IPS-18c (cell line): Measurements from ENCODE around the gene NAA50.
A peak's percentile ranks its signal among the peaks of the same experiment; 100 is the strongest.

Source experiments
- H3K4me3 ChIP-seq: 2 replicates; pipeline ENCODE4 v1.7.0; 2013; ENCODE audit warnings: low read depth, mild to moderate bottlenecking, low read length, moderate library complexity; ENCODE audit not compliant: insufficient read depth
- H3K9me3 ChIP-seq: one replicate; pipeline ENCODE4 v1.6.1; 2013; ENCODE audit warnings: mild to moderate bottlenecking, low read length, moderate library complexity; ENCODE audit not compliant: control insufficient read depth, insufficient read depth

Gene NAA50

DNA sequence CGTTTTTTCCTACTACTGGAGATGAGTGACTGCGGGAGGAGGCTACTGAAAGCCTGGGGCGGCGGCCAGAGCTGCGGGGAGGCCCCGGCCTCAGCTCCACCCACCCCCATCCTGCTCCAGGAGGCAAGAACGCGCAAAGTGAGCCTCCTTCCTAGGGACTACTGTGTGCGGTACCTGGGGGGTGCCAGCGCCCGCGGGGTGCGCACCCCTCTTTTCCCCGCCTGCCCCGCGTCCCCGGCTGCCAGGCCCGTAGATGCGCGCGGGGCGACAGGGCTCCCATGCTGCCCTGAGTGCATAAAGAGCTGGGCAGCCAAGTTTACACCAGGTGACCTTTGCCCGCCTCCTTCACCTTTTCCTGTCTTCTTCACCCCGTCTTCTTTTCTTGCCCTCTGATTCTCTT is 47.1 kb downstream of the NAA50 start:
- no peaks in the 10 kb centered on the region for H3K9me3 ChIP-seq
- peak overlapping the region; percentile 34; the same call in 1 of the 2 replicates for H3K4me3 ChIP-seq

DNA sequence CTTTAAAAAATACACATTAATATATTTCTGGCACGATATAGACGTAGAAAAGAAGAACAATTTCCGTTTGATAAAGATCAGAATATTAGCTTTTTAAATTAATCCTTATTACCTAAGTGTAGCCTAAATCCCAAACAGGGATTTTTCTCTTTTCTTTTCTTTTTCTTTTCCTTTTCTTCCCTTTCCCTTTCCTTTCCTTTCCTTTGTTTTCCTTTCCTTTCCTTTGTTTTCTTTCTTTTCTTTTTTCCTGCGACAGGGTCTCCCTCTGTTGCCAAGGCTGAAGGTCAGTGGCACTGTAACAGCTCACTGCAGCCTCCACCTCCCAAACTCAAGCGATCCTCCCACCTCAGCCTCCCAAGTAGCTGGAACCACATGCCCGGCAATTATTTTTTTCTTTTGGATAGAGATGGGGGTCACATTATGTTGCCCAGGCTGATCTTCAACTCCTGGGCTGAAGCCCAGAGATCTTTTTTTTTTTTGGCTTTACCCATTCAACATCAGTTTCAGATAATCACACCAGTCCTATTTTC is 47.8 kb downstream of the NAA50 start:
- no peak overlapping the region; the same call in 1 of the 2 replicates for H3K4me3 ChIP-seq
- H3K9me3 ChIP-seq = no peaks in the 10 kb centered on the region

DNA sequence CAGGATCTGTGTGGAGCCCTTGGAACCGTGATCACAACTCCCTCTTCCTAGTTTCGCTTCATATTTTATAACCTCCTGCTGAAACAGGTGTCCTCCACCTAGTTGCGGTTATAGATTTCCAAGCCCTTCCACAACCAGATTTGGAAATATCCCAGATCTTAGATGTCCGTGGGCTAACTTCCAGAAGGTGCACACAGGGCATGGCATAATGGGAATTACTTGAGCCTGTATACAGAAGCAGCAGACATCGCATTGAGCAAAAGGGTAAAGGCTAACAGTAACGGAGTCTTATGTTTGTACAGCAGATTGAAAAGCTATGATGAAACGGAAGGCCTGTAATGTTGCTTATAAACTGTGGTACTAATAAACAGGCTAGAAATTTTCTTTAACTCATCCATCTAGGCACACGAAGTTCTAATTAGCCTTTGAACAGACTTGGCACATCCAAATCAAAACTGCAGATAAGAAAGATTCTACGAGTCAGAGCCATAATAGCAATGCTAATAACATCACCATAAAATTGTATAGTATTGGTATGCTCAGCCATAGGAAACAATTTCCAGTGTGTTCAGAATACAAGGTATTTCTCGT is 48.5 kb downstream of the NAA50 start:
- Histone ChIP-seq H3K9me3 (no peaks in the 10 kb centered on the region), H3K4me3 (peak overlapping the region; percentile 98)

DNA sequence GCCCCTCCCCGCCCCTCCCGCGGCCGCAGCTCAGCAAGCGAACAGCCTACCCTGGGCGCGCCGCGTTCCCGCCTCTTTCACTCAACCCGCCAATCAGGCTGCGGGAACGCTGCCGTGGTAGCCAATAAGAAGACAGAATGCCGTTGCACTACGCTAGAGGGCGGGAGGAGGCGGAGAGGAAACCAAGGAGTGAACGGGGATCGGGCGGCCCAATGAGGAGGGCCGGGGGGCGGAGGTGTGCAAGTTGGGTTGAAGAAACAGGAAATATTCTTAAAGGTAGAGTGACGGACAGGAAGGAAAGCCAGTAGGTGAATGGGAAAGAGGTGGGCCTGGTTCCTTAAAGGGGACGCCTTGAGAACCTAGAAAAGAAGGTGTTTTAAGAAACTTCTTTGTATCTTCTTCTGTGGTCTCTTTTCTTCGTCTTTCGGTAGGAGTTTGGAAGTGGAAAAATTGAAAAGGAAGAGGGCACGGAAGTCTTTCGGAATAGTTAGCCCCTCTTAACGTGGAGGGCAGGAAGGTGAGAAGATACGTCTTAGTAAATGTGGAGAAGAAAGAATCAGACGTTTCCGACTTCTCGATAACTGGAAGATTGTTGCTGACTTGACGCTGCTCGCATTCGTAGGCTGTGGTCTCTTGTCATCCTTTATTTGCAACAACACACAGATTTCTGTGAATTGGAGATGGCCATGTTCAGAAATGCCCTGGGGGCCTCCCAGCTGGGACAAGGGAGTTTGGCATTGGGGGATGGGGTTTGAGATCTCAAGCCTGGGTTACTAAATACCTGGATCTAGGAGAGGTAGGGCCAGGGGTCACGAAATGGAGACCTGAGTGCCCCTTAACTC is 49.2 kb downstream of the NAA50 start:
- no peaks in the 10 kb centered on the region for H3K9me3 ChIP-seq
- H3K4me3 ChIP-seq = peak overlapping the region; percentile 98

DNA sequence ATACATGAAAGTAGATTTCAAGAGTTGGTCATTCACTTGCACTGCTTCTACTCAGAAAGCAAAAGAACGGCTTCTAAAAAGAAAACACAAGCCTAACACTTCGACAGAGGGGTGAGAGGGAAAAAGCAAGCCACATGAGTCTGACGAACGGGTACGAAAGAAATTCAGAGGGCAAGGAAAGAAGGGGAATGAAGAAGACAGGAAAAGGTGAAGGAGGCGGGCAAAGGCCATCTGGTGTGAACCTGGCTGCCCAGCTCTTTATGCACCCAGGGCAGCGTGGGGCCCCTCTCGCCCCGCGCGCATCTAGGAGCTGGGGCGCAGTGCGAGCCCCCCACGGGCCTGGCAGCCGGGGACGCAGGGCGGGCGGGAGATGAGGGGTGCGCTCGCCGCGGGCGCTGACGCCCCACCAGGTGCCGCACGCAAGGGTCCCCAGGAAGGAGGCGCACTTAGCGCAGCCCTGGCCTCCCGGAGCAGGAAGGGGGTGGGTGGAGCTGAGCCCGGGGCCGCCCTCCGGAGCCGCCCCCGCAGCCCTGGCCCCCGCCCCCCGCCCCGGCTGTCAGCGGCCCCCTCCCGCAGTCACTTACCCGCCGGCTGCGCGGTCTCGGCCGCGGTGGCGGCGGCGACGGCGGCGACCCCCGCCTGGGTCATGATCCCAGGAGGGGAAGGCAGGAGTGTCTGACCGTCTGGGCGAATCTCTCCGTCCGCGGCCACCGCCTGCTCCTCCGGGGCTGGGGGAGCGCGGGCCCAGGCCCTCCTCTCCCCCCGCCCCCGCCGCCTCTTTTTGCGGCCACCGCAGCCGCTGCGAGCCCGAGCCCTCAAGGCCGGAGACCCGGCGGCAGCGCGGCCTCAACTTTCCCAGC is 50.0 kb downstream of the NAA50 start, which contains the start of gene USF3:
Gene USF3, minus strand, starts transcription at position 857 of the 860 bp plus-strand sequence. CDS start 21,764 bp downstream, outside the sequence.
- Histone ChIP-seq H3K4me3 (peak within 1 kb of the TSS; percentile 98), H3K9me3 (no peaks in the 10 kb centered on the region)

DNA sequence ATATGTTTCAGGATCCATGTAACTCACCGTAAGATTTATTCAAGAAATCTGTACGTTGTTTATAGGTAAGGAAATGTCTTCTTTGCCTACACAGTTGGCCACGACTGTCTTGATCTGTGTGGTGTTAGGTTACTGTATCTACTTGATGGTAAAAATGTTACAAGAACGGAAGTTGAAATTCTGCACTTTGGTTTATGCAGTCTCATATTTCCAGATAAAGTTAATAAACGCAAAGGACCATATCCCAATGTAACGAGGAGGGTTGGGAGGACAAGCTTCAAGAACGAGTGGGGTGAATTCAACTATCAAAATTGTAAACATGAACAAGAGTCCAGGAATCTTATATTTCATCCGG is 50.6 kb downstream of the NAA50 start:
- Histone ChIP-seq H3K4me3 (peak overlapping the region; percentile 78), H3K9me3 (no peaks in the 10 kb centered on the region)

DNA sequence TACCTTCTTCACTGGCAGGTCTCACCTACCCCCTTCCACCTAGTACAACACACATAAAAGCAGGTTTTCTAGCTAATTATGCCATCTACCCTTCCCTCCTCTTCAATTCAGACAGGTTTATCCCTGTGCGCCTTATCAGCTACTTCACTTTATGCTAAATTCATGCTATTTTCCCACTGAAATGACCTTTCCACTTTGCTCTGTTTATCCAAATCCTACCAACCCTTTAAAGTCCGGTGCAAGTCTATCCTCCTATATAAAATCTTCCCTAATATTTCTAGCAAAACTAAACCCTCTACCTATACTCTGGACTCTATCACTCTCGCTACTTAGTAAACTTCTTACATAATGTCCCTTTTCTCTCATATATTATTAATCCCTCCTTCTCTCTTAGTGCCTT is 55.6 kb downstream of the NAA50 start:
- no peaks in the 10 kb centered on the region for H3K9me3 ChIP-seq
- H3K4me3 ChIP-seq = no peak overlapping the region

DNA sequence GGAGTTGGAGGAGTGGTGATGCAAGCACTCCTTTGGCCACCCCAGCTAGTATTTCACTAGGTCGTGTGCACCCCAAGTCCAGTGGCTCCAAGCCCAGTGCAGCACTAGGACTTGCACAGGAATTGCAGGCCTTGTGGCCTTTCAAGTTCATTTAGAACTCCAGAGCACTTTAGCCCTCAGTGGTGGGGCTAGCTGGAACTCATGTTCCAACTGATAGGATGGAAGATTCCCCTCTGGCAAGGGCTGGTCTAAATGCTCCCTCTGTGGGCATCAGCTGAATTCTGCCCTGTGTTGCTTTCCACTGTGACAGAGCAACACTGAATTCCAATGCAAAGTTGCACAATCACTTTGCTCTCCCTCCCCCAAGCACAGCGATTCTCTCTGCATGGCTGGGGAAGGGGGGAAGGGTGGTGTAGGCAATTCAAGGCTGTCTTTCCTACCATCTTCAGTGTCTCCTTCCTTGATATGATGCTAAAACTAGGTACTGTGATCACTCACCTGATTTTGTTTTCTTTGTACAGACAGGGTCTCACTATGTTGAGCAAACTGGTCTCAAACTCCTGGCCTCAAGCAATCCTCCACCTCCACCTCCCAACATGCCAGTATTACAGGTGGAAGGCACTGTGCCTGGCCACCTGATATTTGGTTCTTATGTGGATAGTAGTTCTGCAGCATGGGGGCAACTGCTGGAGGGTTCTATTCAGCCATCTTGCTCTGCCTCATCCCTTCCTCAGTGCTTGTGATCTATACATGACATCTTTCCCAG is 59.9 kb downstream of the NAA50 start:
- no peaks in the 10 kb centered on the region for H3K9me3 ChIP-seq
- no peak overlapping the region for H3K4me3 ChIP-seq

DNA sequence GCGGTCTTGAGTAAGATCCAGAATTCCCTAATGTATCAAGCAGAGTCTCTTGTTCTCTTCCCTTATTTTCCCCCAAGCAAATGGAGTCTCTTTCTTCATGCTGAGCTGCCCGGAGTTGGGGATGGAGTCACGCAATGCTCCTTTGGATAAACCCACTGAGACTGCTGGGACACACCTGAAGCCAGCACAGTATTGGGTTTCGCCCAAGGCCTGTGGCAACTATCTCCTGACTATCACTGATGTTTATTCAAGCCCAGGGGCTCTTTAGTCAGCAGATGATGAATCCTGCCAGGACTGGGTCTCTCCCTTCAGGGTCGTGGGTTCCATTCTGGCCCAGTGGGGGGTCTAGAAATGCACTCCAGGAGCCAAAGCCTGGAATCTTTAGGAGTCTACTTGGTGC is 60.9 kb downstream of the NAA50 start:
- Histone ChIP-seq H3K9me3 (no peaks in the 10 kb centered on the region), H3K4me3 (no peak overlapping the region)

DNA sequence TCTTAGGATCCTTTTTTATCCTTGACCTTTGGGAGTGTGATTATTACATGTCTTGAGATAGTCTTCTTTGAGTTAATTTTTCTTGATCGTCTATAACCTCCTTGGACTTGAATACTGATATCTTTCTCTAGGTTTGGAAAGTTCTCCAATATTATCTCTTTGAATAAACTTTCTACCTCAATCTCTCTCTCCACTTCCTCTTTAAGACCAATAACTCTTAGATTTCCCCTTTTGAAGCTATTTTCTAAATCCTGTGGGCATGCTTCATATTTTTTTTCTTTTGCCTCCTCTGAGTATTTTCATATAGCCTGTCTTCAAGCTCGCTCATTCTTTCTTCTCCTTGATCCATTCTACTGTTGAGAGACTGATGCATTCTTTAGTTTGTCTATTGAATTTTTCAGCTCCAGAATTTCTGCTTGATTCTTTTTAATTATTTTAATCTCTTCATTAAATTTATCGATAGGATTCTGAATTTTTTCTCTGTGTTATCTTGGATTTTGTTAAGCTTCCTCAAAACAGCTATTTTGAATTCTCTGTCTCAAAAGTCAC is 61.7 kb downstream of the NAA50 start:
- Histone ChIP-seq H3K4me3 (no peak overlapping the region), H3K9me3 (no peaks in the 10 kb centered on the region)

DNA sequence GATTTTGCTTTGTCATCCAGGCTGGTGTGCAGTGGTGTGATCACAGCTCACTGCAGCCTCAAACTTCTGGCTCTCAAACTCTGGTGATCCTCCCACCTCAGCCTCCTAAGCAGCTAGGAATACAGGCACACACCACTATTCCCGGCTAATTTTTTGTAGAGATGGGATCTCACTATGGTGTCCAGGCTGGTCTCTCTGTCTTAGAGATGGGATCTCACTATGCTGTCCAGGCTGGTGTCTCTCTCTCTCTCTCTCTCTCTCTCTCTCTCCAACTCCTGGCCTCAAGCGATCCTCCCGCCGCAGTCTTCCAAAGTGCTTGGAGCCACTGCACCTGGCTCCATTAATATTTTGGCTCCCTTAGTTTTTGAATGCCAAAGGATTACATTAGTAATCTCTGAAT is 67.3 kb downstream of the NAA50 start:
- Histone ChIP-seq H3K4me3 (no peak overlapping the region), H3K9me3 (peaks cover 3% of the 10 kb centered on the region)

DNA sequence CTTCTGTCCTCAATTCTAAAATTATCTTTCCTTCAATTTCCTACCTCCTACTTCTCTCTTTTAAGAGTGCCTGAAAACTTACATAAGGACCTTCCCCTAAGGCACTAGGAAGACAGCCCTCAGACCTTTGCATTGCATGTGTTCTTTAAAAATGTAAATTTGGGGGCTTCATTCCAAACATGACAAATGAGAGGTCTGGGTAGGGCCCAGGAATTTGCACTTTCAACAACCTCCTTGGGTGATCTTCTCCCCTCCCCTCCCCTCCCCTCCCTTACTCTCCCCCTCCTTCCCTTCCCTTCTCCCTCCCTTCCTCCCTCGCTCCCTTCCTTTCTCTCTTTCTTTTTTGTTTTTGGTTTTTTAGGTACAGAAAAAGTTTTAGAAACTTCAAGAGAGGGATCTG is 68.3 kb downstream of the NAA50 start:
- H3K4me3 ChIP-seq = no peak overlapping the region

DNA sequence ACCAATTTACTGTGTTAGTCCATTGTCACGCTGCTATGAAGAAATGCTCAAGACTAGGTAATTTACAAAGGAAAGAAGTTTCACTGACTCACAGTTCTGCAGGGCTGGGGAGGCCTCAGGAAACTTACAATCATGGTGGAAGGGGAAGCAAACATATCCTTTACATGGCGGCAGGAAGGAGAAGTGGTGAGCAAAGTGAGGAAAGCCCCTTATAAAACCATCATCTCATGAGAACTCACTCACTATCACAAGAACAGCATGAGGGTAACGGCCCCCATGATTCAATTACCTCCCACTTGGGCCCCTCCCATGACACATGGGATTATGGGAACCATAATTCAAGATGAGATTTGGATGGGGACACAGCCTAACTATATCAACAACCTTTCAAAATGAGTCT is 69.8 kb downstream of the NAA50 start:
- Histone ChIP-seq H3K4me3 (no peak overlapping the region), H3K9me3 (peaks cover 3% of the 10 kb centered on the region)

More for the DNA sequence above, 68.3 kb downstream of the NAA50 start:
- peaks cover 3% of the 10 kb centered on the region for H3K9me3 ChIP-seq

DNA sequence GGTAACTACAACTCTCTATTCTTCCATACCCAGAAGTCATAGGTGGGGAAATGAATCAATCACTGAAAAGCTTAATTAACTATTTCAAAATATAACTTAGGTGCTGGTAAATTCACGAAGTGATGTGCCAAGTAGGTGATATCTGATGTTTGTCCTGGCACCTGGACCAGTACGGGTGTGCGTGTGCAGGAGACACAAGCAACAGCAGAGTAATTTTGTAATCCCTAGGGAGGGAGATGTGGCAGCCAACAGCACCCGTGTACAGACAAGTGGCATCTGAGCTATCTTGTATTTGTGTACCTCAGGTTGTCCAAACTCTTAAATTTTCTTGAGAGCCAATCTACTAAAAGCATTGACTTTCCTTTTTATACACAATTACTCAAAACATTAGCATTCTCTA is 72.5 kb downstream of the NAA50 start:
- Histone ChIP-seq H3K4me3 (no peak overlapping the region), H3K9me3 (no peaks in the 10 kb centered on the region)

DNA sequence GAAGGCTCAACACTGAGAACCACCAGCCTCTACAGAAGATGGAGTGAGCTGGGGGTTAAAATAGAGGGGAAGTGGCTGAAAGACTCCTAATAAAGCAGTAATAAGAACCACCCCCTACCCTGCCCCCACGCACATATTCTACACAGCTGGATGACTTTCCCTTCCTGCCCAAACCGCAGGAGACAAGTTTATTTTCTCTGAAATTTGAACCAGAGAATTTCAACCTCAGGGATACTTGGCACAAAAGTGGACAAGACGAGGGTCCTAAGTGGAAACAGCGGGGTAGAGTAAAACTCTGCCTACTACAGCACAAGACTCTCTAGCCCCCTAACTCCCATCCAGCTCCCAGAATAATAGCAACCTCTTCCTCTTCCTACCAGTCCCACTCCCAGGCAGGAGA is 78.0 kb downstream of the NAA50 start:
- no peaks in the 10 kb centered on the region for H3K9me3 ChIP-seq
- no peak overlapping the region for H3K4me3 ChIP-seq
